ENCODE measurements around the gene PRRT1. TPM values are rescaled to one million over a fixed set of nuclear protein-coding genes. Genes with fewer than 3 reads are reported as not detected.
A peak's percentile ranks its signal among the peaks of the same experiment; 100 is the strongest.

Gene PRRT1
- total and polyA plus RNA-seq, 4 donors: 0.08 to 0.24 (median 0.19) TPM; not detected in 1

DNA sequence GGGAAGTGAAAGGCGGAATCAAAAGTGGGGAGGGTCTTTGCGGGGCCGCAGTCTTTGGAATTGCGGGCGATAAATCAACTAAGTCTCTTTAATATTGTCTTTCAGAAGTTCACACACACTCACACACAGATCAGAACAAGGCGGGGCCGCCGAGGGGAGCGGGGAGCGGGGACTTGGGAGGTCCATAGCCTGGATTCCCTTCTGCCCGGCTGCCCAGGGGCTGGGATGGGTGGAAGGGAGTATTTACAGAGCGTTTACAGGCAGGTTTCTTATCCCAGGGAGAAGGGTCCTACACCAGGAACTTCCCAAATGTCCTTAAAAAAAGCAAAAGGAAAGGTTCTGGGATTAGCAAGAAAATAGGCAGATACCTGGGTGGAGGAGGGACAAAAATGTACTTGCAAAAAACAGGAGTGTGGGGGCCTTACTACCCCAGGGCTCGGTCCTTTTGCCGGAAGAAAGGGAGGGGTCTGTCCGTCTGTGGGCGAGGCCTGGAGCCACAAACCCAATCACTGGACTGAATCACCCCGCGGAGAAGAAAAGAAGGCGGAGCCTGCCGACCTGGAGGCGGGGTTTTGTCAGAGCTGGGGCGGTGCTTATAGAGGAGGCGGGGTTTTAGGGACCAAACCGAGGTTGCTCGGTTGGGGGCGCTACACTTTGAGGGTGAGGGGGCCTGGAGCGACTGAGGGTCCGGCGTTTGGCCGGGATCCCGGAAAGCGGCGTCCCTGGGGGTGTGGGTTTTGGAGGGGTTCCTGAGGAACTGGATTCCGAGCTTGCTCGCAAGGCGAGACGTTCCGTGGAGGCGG is 3.2 kb downstream of the PRRT1 start:
- H3K27ac ChIP-seq (ENCODE audit: low read depth in 1 of 2, low read length in 2 of 2): no peak overlapping the region
- H3K36me3 ChIP-seq (ENCODE audit: control insufficient read depth in 4 of 4, insufficient read depth in 3 of 4, low read depth in 1 of 4, low read length in 3 of 4): no peaks in the 10 kb centered on the region
- peaks cover 0 to 2% (median 0%) of the 10 kb centered on the region in 4 donors for H3K9me3 ChIP-seq (ENCODE audit: control insufficient read depth in 4 of 4, low read length in 3 of 4)
- DNase-seq (ENCODE audit: low spot score): peak; percentile 92
- TF ChIP-seq NR2F2 (IDR thresholded peaks at IDR 0.05) (no peak), RAD21 (IDR thresholded peaks at IDR 0.05) (peak in 1 of 2 donors; percentile 16)
- peak overlapping the region in 1 of 3 donors; percentile 1 for H3K4me3 ChIP-seq (ENCODE audit: low read depth in 1 of 3, low read length in 3 of 3)
- 19% methylated on average over 39 of the region's 39 CpGs for WGBS
- peaks cover 0 to 5% (median 0%) of the 10 kb centered on the region in 4 donors for H3K27me3 ChIP-seq (ENCODE audit: control insufficient read depth in 4 of 4, insufficient read depth in 4 of 4, low read length in 3 of 4)
- H3K9ac ChIP-seq (ENCODE audit: low read depth in 1 of 2, low read length in 2 of 2): no peak overlapping the region
- peaks cover 0 to 5% (median 2%) of the 10 kb centered on the region in 4 donors for H3K4me1 ChIP-seq (ENCODE audit: control insufficient read depth in 4 of 4, insufficient read depth in 4 of 4, low read length in 3 of 4)

DNA sequence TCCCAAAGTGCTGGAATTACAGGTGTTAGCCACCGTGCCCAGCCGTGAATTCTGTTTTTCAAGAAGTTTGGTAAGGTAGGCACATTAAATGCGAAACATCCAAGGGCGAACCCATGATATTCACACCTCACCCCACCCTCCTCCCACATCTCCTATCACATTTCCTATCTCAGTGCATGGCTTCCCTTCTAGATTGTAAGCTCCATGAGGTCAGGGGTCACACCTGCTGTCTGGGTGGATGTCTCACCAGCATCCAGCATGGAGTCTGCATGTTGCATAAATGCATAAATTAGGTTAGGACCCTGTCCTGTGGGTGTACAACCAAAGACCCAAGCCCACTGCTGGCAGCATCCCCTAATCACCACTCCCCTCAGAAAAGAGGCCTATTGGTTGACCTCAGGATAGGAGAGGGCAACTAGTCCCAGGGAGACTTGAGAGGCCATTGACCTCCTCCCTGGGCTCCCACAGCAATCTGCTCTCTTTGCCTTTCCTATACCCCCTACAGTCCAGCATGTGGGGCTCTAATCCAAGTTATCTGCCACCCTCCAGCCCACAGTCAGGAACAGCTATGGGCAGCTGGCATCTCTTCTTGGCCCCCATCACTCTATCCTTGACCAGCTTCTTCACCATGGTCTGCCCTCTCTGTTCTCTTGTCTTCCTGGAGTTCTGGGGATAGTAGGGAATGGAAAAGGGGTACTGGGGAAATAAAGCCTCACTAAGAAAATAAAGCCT is 4.2 kb downstream of the PRRT1 start:
- Histone ChIP-seq H3K4me3 (ENCODE audit: low read depth in 1 of 3, low read length in 3 of 3) (no peak overlapping the region), H3K9me3 (ENCODE audit: control insufficient read depth in 4 of 4, low read length in 3 of 4) (peaks cover 0 to 2% (median 0%) of the 10 kb centered on the region in 4 donors), H3K27me3 (ENCODE audit: control insufficient read depth in 4 of 4, insufficient read depth in 4 of 4, low read length in 3 of 4) (peaks cover 0 to 5% (median 0%) of the 10 kb centered on the region in 4 donors), H3K36me3 (ENCODE audit: control insufficient read depth in 4 of 4, insufficient read depth in 3 of 4, low read depth in 1 of 4, low read length in 3 of 4) (no peaks in the 10 kb centered on the region), H3K4me1 (ENCODE audit: control insufficient read depth in 4 of 4, insufficient read depth in 4 of 4, low read length in 3 of 4) (no peaks in the 10 kb centered on the region), H3K27ac (ENCODE audit: low read depth in 1 of 2, low read length in 2 of 2) (no peak overlapping the region), H3K9ac (ENCODE audit: low read depth in 1 of 2, low read length in 2 of 2) (no peak overlapping the region)
- TF ChIP-seq, protein P1, sequence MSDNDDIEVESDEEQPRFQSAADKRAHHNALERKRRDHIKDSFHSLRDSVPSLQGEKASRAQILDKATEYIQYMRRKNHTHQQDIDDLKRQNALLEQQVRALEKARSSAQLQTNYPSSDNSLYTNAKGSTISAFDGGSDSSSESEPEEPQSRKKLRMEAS (IDR thresholded peaks at IDR 0.05): no peak
- TF ChIP-seq FOXA2 (IDR thresholded peaks at IDR 0.05): no peak
- TF ChIP-seq FOXA1 (IDR thresholded peaks at IDR 0.05): no peak
- TF ChIP-seq JUND (IDR thresholded peaks at IDR 0.05): no peak
- TF ChIP-seq GABPA (IDR thresholded peaks at IDR 0.05 in 1 of 2, conservative IDR thresholded peaks at IDR 0.05 in 1 of 2): no peak
- TF ChIP-seq HNF4G (IDR thresholded peaks at IDR 0.05): no peak
- TF ChIP-seq ATF3 (IDR thresholded peaks at IDR 0.05): no peak
- TF ChIP-seq, protein P2, sequence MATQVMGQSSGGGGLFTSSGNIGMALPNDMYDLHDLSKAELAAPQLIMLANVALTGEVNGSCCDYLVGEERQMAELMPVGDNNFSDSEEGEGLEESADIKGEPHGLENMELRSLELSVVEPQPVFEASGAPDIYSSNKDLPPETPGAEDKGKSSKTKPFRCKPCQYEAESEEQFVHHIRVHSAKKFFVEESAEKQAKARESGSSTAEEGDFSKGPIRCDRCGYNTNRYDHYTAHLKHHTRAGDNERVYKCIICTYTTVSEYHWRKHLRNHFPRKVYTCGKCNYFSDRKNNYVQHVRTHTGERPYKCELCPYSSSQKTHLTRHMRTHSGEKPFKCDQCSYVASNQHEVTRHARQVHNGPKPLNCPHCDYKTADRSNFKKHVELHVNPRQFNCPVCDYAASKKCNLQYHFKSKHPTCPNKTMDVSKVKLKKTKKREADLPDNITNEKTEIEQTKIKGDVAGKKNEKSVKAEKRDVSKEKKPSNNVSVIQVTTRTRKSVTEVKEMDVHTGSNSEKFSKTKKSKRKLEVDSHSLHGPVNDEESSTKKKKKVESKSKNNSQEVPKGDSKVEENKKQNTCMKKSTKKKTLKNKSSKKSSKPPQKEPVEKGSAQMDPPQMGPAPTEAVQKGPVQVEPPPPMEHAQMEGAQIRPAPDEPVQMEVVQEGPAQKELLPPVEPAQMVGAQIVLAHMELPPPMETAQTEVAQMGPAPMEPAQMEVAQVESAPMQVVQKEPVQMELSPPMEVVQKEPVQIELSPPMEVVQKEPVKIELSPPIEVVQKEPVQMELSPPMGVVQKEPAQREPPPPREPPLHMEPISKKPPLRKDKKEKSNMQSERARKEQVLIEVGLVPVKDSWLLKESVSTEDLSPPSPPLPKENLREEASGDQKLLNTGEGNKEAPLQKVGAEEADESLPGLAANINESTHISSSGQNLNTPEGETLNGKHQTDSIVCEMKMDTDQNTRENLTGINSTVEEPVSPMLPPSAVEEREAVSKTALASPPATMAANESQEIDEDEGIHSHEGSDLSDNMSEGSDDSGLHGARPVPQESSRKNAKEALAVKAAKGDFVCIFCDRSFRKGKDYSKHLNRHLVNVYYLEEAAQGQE (IDR thresholded peaks at IDR 0.05): no peak
- TF ChIP-seq YY1 (IDR thresholded peaks at IDR 0.05): no peak
- TF ChIP-seq TAF1 (conservative IDR thresholded peaks at IDR 0.05): no peak
- TF ChIP-seq HNF4A (conservative IDR thresholded peaks at IDR 0.05): no peak
- TF ChIP-seq SP1 (IDR thresholded peaks at IDR 0.05): no peak
- TF ChIP-seq RAD21 (IDR thresholded peaks at IDR 0.05): no peak
- TF ChIP-seq, protein P3, sequence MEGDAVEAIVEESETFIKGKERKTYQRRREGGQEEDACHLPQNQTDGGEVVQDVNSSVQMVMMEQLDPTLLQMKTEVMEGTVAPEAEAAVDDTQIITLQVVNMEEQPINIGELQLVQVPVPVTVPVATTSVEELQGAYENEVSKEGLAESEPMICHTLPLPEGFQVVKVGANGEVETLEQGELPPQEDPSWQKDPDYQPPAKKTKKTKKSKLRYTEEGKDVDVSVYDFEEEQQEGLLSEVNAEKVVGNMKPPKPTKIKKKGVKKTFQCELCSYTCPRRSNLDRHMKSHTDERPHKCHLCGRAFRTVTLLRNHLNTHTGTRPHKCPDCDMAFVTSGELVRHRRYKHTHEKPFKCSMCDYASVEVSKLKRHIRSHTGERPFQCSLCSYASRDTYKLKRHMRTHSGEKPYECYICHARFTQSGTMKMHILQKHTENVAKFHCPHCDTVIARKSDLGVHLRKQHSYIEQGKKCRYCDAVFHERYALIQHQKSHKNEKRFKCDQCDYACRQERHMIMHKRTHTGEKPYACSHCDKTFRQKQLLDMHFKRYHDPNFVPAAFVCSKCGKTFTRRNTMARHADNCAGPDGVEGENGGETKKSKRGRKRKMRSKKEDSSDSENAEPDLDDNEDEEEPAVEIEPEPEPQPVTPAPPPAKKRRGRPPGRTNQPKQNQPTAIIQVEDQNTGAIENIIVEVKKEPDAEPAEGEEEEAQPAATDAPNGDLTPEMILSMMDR (IDR thresholded peaks at IDR 0.05; ENCODE audit: low read depth, low read length, missing input control): no peak
- TF ChIP-seq, protein P4, sequence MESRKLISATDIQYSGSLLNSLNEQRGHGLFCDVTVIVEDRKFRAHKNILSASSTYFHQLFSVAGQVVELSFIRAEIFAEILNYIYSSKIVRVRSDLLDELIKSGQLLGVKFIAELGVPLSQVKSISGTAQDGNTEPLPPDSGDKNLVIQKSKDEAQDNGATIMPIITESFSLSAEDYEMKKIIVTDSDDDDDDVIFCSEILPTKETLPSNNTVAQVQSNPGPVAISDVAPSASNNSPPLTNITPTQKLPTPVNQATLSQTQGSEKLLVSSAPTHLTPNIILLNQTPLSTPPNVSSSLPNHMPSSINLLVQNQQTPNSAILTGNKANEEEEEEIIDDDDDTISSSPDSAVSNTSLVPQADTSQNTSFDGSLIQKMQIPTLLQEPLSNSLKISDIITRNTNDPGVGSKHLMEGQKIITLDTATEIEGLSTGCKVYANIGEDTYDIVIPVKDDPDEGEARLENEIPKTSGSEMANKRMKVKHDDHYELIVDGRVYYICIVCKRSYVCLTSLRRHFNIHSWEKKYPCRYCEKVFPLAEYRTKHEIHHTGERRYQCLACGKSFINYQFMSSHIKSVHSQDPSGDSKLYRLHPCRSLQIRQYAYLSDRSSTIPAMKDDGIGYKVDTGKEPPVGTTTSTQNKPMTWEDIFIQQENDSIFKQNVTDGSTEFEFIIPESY (IDR thresholded peaks at IDR 0.05): no peak
- TF ChIP-seq NR2F2 (IDR thresholded peaks at IDR 0.05): no peak
- TF ChIP-seq RXRA (IDR thresholded peaks at IDR 0.05): no peak
- no peak for TF ChIP-seq EGR1 (IDR thresholded peaks at IDR 0.05; ENCODE audit: low read depth in 2 of 2)
- 91% methylated on average over 4 of the region's 4 CpGs for WGBS
- DNase-seq (ENCODE audit: low spot score): no peak

Data from liver (tissue), 9 donors.